GM13976 (cell line): ENCODE results near the gene CASZ1.

Source experiments
- DNase-seq: peaks from one replicate; pipeline ENCODE4 v3.0.0; 2012; ENCODE audit warnings: low spot score
- in situ Hi-C: fragments of 300-500 bp; cut with MboI; formaldehyde crosslinking; loops from one replicate; pipeline ENCODE4 v1.12.0; 2022; ENCODE audit warnings: low sequenced_read_pairs, mixed read lengths, inconsistent platforms; ENCODE audit not compliant: unreplicated experiment
- TF ChIP-seq, protein P1 (sequence below): IDR thresholded peaks from 2 replicates; pipeline ENCODE4 v1.5.1; 2012; ENCODE audit warnings: borderline replicate concordance, mild to moderate bottlenecking; ENCODE audit not compliant: insufficient read depth; ENCODE audit errors: extremely low read depth, missing control alignments, control extremely low read depth

CASZ1 gene

DNA sequence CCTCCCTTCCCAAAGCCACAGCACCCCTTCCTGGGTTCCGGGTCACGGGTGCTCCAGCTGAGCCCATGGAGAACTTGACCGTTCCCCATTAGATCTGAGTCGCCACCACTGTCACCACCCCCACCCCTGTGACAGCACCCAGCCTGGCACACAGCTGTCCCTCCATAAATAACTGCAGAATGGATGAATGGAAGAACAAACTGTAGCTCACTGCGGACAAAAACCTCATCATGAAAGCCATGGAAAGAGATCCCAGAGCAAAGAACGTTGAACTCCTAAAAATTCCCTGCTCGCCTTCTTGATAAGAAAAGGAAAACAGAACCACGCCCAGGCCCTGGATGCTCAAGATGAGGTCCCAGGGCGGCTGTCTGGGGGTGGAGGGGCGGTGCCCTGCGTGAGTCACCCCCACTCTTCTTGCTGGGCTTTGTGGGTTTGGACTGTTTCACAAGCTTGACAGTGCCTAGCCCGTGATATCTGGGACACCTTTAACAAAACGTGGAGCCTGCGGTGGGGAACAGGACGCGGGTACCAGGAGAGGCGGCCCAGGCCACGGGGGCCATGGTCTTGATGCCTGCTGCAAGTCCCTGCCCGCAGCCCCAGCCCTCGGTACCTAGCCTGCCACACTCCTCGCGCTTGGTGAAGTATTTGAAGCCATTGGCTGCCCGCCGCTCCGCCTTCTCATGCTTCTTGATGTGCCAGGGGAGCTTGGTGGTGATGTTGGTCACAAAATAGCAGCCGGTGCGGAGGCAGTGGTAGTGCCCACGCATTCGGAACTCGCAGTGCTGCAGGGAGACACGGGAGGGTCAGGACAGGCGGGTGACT, 151.9 kb downstream of the CASZ1 start:
- TF ChIP-seq, protein P1, sequence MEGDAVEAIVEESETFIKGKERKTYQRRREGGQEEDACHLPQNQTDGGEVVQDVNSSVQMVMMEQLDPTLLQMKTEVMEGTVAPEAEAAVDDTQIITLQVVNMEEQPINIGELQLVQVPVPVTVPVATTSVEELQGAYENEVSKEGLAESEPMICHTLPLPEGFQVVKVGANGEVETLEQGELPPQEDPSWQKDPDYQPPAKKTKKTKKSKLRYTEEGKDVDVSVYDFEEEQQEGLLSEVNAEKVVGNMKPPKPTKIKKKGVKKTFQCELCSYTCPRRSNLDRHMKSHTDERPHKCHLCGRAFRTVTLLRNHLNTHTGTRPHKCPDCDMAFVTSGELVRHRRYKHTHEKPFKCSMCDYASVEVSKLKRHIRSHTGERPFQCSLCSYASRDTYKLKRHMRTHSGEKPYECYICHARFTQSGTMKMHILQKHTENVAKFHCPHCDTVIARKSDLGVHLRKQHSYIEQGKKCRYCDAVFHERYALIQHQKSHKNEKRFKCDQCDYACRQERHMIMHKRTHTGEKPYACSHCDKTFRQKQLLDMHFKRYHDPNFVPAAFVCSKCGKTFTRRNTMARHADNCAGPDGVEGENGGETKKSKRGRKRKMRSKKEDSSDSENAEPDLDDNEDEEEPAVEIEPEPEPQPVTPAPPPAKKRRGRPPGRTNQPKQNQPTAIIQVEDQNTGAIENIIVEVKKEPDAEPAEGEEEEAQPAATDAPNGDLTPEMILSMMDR = no peak
- DNase-seq = no peak
- in situ Hi-C loops = no loop called here

GRCh38 chr1:10643607-10644306, 152.7 kb downstream of the CASZ1 start:
- in situ Hi-C loops = no loop called here
- DNase-seq = no peak

GRCh38 chr1:10642403-10643080, 153.9 kb downstream of the CASZ1 start:
- no peak for DNase-seq
- in situ Hi-C loops = no loop called here
- TF ChIP-seq, protein P1 = no peak

More at GRCh38 chr1:10643607-10644306, 152.7 kb downstream of the CASZ1 start:
- TF ChIP-seq, protein P1 = no peak

GRCh38 chr1:10641976-10642375, 154.5 kb downstream of the CASZ1 start:
- TF ChIP-seq, protein P1 = no peak
- DNase-seq = no peak
- in situ Hi-C loops = no loop called here

- TF ChIP-seq, protein P1 = no peak
- DNase-seq = no peak
- in situ Hi-C loops = no loop called here
Observed at GRCh38 chr1:10640843-10641553, 155.4 kb downstream of the CASZ1 start.

DNA sequence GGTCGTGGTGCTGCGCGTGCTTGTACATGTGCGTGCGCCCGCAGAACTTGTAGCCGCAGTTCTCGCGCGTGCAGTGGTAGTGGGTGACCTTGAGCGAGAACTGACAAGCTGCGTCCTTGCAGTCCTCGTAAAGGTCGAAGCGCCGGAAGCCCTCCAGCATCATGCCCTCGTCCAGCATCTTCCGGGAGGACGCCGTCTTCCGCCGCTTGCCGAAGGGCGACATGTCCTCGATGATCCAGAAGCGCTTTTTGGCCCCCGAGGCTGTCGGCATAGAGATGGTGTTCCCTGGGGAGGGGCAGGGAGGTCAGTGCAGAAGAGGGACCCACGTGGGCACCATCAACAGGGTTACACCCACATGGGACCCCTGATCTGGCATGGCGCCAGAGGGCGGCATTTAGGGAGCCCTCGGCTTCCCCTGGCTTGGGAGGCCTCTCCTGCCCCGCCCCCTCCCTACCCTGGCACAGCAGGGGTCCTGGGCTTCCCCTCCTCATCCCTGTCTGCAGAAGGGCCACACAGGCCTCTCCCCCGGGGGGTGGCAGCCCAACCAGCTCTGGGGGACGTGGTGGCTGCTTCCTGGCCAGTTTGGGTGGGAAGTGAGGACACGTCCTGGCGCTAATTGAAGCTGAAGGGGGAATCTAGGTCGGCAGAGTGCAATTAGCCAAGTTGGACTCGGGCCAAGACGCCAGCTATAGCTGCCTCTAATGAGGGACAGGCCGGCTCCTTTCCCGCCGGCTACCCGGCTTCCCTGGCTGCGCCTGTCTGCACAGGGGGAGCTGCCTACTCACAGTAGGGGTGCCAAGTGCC, 156.5 kb downstream of the CASZ1 start:
- no peak for DNase-seq
- in situ Hi-C loops = no loop called here
- TF ChIP-seq, protein P1 = no peak
